Thoracic aorta (tissue), 2 donors: ENCODE results near the gene MRM3. TPM values are rescaled to one million over a fixed set of nuclear protein-coding genes. Genes with fewer than 3 reads are reported as not detected.
A peak's percentile ranks its signal among the peaks of the same experiment; 100 is the strongest.

ENCODE experiments used
- ATAC-seq: fragments of 150-250 bp; one replicate; pipeline ENCODE4 v1.8.0; 2017; ENCODE audit warnings: low read depth; ENCODE audit not compliant: insufficient number of reproducible peaks, low FRiP score
- DNase-seq: peaks from one replicate; pipeline ENCODE4 v3.0.0-alpha.2; 2020; ENCODE audit warnings: low spot score
- H3K27ac ChIP-seq, 2 donors: fragments of 200-600 bp; sonication (generic); 1 replicate in 1 of 2; 2 replicates in 1 of 2; pipeline ENCODE4 v1.5.1; 2016; ENCODE audit warnings: mild to moderate bottlenecking in 2 of 2, moderate library complexity in 2 of 2
- H3K27me3 ChIP-seq: fragments of 200-600 bp; sonication (generic); replicated peaks from 2 replicates; pipeline ENCODE4 v1.6.0; 2016; ENCODE audit warnings: mild to moderate bottlenecking; ENCODE audit not compliant: insufficient read depth
- H3K36me3 ChIP-seq: fragments of 200-600 bp; sonication (generic); one replicate; pipeline ENCODE4 v1.5.1; 2016
- H3K4me1 ChIP-seq, 2 donors: fragments of 200-600 bp; sonication (generic); 1 replicate in 1 of 2; 2 replicates in 1 of 2; pipeline versions ENCODE4 v1.5.1 to v1.6.0; 2016; ENCODE audit warnings: low read depth in 2 of 2, mild to moderate bottlenecking in 1 of 2; ENCODE audit not compliant: control insufficient read depth in 1 of 2
- H3K4me3 ChIP-seq: fragments of 200-600 bp; sonication (generic); 2 replicates; pipeline ENCODE4 v1.5.1; 2016; ENCODE audit warnings: mild to moderate bottlenecking
- H3K9me3 ChIP-seq: fragments of 200-600 bp; sonication (generic); 2 replicates; pipeline ENCODE4 v1.5.1; 2016
- total RNA-seq, 2 donors: library from RNA; depleted of rRNA; stranded (reverse); fragments of >200 nt; gene quantifications; one replicate each; pipeline versions ENCODE4 v1.1.0 to v1.2.3, GENCODE V29; 2016
- TF ChIP-seq, protein P1 (sequence below): fragments of 200-600 bp; sonication (generic); IDR thresholded peaks from one replicate; pipeline ENCODE4 v1.5.1; 2019; ENCODE audit warnings: antibody characterized with exemption

MRM3 gene, protein sequence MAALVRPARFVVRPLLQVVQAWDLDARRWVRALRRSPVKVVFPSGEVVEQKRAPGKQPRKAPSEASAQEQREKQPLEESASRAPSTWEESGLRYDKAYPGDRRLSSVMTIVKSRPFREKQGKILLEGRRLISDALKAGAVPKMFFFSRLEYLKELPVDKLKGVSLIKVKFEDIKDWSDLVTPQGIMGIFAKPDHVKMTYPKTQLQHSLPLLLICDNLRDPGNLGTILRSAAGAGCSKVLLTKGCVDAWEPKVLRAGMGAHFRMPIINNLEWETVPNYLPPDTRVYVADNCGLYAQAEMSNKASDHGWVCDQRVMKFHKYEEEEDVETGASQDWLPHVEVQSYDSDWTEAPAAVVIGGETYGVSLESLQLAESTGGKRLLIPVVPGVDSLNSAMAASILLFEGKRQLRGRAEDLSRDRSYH
- total RNA-seq: 10 to 100 TPM in 1 of 2 donors, 1 to 10 TPM in 1; 5.7 to 10.5 TPM

DNA sequence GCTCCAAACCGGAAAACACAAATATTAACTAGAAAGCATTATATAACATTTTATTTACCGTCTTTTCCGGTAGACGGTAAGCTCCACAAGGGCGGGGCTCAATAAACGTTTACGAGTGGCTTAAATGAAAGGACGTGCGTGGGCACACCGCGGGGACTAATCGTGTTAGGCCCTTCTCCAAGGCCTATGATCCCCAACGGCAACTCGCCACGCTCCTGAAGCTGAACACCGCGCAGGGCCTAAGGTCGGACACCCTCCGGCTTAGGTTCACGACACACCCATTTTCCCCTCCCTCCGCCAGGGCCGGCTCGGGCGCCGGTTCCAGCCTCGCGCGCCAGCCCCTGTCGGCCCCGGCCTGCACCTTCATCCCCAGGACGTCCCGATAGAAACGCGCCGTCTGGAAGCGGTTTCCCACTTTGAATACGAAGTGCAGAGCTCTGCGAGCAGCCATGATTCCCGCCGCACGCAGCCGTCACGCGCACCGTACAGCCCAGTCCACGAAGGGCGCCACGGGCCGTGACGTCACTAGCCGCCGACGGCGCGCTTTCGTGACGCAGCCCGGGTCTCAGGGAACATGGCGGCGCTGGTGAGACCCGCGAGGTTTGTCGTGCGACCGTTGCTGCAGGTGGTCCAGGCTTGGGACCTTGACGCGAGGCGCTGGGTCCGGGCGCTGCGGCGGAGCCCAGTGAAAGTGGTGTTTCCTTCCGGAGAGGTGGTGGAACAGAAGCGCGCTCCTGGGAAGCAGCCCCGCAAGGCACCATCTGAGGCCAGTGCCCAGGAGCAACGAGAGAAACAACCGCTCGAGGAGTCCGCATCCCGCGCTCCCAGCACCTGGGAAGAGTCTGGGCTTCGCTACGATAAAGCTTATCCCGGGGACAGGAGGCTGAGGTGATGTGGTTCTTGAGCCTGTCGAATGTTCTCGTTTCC lies at the start of gene MRM3, which contains the start of gene GLOD4:
TSS of gene MRM3 (plus strand) at position 549 of the 927 bp plus-strand sequence. CDS start at position 575, 26 bp downstream.
TSS of gene GLOD4 (minus strand) at position 476 of the 927 bp plus-strand sequence. CDS start at position 451, 25 bp downstream.
- H3K36me3 ChIP-seq: peaks cover 15% of the 10 kb centered on the region
- H3K27ac ChIP-seq: peak within 1 kb of the TSS; percentile 62 to 80
- no peaks in the 10 kb centered on the region for H3K27me3 ChIP-seq
- ATAC-seq (peak; percentile 94), DNase-seq (peak; percentile 81)
- peaks cover 18 to 25% of the 10 kb centered on the region in 2 donors for H3K4me1 ChIP-seq
- TF ChIP-seq, protein P1, sequence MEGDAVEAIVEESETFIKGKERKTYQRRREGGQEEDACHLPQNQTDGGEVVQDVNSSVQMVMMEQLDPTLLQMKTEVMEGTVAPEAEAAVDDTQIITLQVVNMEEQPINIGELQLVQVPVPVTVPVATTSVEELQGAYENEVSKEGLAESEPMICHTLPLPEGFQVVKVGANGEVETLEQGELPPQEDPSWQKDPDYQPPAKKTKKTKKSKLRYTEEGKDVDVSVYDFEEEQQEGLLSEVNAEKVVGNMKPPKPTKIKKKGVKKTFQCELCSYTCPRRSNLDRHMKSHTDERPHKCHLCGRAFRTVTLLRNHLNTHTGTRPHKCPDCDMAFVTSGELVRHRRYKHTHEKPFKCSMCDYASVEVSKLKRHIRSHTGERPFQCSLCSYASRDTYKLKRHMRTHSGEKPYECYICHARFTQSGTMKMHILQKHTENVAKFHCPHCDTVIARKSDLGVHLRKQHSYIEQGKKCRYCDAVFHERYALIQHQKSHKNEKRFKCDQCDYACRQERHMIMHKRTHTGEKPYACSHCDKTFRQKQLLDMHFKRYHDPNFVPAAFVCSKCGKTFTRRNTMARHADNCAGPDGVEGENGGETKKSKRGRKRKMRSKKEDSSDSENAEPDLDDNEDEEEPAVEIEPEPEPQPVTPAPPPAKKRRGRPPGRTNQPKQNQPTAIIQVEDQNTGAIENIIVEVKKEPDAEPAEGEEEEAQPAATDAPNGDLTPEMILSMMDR: peak; percentile 26
- H3K4me3 ChIP-seq: peak within 1 kb of the TSS; percentile 82
- H3K9me3 ChIP-seq: no peaks in the 10 kb centered on the region

DNA sequence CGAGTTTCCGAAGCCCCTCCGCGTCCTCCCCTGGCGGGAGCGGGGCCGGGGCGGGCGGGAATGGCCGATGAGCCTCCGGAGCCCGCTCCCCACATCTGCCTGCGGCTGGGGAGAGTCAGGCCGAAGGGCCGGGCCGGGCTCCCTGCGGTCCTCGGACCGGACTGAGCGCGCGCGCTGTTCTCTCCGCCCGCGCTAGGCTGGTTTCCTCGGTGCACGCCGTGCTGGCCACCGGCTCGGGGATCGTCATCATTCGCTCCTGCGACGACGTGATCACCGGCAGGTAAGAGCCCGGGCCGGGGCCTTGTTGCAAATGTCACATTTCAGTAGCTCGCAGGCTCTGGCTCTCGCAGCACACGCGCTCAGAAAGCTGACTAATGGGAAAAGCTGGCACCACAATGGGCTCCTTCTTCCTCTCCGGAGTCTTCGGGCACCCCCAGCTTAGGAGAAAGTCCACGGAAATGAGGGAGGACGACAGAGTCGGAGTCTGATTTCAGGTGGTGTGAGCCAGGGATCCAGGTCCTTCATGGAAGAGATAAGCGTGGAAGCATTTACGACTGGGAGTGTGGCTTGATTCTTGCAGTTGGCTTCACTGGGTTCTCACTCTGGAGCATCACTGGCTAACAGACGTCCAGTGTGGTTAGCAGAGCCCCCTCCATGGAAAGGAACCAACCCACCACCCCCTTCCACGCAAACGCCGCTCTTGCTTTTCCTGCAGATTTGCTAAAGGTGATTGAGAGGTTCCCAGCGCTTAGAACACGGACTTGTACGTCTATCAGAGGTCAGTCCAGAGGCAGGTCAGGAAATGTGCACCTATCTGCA lies 49.0 kb upstream of the MRM3 start:
- TF ChIP-seq, protein P1: no peak
- H3K4me3 ChIP-seq: peak overlapping the region; percentile 81
- H3K4me1 ChIP-seq: peaks cover 7 to 17% of the 10 kb centered on the region in 2 donors
- H3K27me3 ChIP-seq: no peaks in the 10 kb centered on the region
- no peaks in the 10 kb centered on the region for H3K36me3 ChIP-seq
- ATAC-seq (no peak), DNase-seq (no peak)
- no peaks in the 10 kb centered on the region for H3K9me3 ChIP-seq
- peak overlapping the region in 1 of 2 donors; percentile 69 for H3K27ac ChIP-seq

DNA sequence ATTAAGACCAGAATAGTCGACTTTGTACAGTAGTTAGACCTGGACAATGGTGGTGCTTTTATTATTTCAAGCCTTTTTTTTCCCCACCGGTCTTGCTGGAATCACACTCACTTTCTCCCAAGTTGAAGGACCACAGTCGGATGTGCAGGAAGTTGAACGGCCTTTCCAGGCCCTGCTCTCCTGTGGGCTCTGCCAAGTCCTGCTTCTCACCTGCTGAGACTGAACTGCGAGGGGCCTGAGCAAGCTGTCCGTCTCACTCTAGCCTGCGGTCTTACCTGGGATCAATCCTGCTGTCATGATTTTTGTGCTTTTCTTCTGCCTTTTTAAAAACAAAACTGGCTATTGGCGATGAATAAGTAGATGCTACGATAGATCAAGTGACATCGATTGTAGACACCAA lies 48.4 kb upstream of the MRM3 start:
- no peaks in the 10 kb centered on the region for H3K9me3 ChIP-seq
- H3K4me3 ChIP-seq: peak overlapping the region; percentile 81
- no peak overlapping the region for H3K27ac ChIP-seq
- TF ChIP-seq, protein P1: no peak
- no peak for ATAC-seq
- H3K4me1 ChIP-seq: peaks cover 7 to 17% of the 10 kb centered on the region in 2 donors
- no peak for DNase-seq
- no peaks in the 10 kb centered on the region for H3K36me3 ChIP-seq
- H3K27me3 ChIP-seq: no peaks in the 10 kb centered on the region

DNA sequence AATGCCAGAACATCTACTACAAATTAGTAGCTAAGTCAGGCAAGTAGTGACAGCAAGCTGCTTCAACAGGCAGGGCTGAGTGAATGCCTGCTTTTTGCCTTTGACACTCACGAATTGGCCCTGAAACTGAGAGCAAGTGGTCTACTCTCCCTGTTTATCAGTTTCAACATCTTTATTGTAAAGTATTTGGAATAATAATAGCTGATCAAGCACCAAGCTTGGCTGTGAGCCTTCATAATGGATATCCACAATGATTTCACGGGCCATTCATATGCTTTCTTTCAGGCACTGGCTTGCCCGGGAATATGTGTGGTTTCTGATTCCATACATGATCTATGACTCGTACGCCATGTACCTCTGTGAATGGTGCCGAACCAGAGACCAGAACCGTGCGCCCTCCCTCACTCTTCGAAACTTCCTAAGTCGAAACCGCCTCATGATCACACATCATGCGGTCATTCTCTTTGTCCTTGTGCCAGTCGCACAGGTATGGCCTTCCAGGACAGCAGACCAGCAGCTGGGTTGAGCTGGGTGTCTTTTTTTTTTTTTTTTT lies 44.5 kb upstream of the MRM3 start:
- Histone ChIP-seq H3K4me1 (peaks cover 7 to 9% of the 10 kb centered on the region in 2 donors), H3K27ac (no peak overlapping the region), H3K4me3 (no peak overlapping the region), H3K36me3 (peaks cover 11% of the 10 kb centered on the region), H3K9me3 (no peaks in the 10 kb centered on the region), H3K27me3 (no peaks in the 10 kb centered on the region)
- ATAC-seq (no peak), DNase-seq (no peak)
- TF ChIP-seq, protein P1: no peak
